H7 (cell line): ENCODE measurements around the gene TFCP2. TPM values are rescaled to one million over a fixed set of nuclear protein-coding genes. Genes with fewer than 3 reads are reported as not detected.
A peak's percentile ranks its signal among the peaks of the same experiment; 100 is the strongest.

Experiments used
- DNase-seq: peaks from one replicate; pipeline ENCODE4 v3.0.0; 2012
- H3K27me3 ChIP-seq: 2 replicates; pipeline ENCODE4 v1.6.0; 2011; ENCODE audit warnings: mild to moderate bottlenecking, low read length; ENCODE audit not compliant: control insufficient read depth, insufficient read depth
- H3K36me3 ChIP-seq: replicated peaks from 2 replicates; pipeline ENCODE4 v1.5.1; 2011; ENCODE audit warnings: low read length; ENCODE audit not compliant: control insufficient read depth, insufficient read depth
- H3K4me3 ChIP-seq: 2 replicates; pipeline ENCODE4 v1.5.1; 2011; ENCODE audit warnings: low read depth, mild to moderate bottlenecking, control low read depth, low read length, moderate library complexity; ENCODE audit not compliant: insufficient read depth
- total RNA-seq: library from RNA; depleted of rRNA; stranded (reverse); fragments of >200 nt; shearing (Covaris generic); gene quantifications from 2 replicates; pipeline ENCODE4 v1.2.3, GENCODE V29; 2014

Gene TFCP2
- total RNA-seq, 1 experiment from 2014 or later: 11.8 TPM

DNA sequence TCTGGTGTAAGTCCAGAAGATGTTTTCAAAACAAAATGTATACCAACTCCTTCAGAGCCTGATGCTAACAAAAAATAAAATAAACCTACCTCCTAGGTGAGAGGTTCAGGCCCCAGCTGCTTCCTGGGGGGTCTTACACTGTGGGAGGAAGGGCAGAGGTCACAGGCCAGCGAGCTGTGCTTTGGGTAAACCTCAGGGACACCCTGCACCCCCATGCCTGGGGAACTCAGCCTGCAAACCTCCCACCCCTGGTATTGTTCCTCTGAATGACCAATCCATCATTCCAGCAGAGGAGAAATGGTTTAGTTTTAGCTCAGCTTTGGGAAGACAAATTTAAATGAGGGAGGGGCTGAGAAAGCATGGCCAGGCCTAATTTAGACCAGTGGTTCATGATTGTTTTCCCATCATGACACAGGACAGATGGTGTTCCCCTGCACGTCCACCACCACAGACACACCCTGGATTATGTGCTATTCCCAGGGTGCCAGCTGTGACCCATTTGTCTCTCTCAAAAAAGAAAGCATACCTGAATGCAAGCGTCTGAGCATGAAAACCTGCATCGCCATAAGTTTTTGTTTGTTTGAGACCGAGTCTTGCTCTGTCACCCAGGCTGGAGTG lies 14.5 kb upstream of the TFCP2 start:
- DNase-seq: peak; percentile 19
- H3K36me3 ChIP-seq: no peaks in the 10 kb centered on the region; the same call in 1 of the 2 replicates
- no peaks in the 10 kb centered on the region for H3K27me3 ChIP-seq
- no peak overlapping the region for H3K4me3 ChIP-seq

DNA sequence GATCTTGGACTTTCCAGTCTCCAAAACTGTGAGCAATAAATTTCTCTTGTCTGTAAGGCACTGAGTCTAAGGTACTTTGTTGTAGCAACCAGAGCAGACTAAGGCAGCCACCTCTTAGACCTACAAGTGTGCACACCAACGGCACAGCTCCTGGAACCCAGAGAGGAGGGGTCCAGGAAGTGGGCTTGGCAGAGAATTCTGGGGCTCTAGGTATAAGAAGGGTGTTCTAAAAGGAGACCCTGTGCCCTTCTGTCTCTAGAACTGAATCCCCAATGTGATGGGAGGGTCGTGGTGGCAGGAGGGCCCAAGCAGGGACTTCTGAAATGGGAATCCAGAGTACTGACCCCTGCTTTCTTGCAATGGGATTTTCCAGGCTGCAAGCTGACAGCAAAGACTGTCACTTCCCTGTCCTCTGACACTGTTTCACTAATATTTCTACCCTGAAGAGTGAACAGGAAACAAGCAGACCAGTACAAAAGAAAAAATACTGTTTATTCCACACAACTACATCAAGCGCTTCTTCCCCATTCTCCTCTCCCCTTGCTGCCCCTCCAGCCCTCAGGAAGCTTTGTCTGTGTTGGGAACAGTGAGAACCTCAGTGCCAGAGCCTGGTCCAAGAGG lies 13.6 kb upstream of the TFCP2 start:
- Histone ChIP-seq H3K36me3 (no peaks in the 10 kb centered on the region; the same call in 1 of the 2 replicates), H3K27me3 (no peaks in the 10 kb centered on the region), H3K4me3 (no peak overlapping the region)
- peak; percentile 8 for DNase-seq

DNA sequence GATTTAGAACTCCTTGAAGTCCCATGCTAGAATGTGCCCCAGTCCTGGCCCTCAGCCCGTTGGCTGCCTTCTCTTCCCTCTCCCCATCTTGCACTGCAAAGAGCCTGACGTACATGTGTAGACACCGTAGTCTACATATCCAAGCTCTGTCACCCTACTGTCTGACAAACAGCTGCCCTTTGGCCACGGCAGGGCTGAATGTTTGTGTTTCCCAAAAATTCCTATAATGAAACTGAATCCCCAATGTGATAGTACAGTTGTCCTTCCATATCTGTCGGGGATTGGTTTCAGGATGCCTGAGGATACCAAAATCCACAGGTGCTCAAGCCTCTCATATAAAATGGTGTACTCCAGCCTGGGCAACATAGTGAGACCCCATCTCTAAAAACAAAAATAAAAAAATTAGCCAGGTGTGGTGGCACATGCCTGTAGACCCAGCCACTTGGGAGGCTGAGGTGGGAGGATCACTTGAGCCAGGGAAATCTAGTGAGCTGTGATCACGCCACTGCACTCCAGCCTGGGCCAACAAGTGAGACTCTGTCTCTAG lies 12.3 kb upstream of the TFCP2 start:
- Histone ChIP-seq H3K4me3 (no peak overlapping the region), H3K36me3 (no peaks in the 10 kb centered on the region; the same call in 1 of the 2 replicates), H3K27me3 (no peaks in the 10 kb centered on the region)
- no peak for DNase-seq

DNA sequence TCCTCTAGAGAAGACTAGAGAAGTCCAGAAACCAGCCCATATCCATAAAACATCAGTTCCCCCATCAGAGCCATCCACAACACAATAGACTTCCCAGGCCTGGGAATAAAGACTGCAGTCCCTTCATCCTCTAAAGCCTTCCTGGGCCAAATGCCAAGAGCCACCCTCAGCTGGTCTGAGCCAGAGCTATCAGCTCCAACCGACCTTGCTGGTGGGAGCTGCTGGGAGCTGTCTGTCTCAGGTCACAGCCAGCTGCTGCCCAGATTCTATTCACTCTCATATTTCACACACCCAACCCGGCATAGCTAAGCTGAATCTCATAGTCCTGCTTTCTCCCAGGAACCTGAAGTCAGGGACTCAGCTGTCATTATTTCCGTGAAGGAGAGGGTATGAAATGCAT lies 10.9 kb upstream of the TFCP2 start:
- DNase-seq: peak; percentile 9
- H3K4me3 ChIP-seq: no peak overlapping the region
- no peaks in the 10 kb centered on the region for H3K27me3 ChIP-seq
- H3K36me3 ChIP-seq: no peaks in the 10 kb centered on the region

DNA sequence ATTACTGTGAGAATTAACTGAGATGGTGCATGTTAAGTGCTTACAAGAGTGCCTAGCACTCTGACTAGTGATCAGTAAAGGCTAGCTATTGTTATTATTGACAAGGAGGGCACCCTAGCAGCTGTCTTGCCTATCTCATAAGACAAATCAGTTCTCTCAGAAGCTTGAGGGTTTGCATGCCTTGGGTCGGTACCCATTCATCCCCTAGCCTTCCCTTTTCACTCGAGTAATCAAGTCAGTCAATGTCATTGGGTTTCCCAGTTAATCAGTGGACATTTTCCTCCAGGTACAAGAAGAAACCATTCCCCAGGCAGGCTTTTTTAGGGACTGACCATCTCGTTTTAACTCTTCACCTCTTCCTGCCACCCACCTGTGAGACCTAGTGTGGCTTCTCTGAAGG lies 10.4 kb upstream of the TFCP2 start:
- Histone ChIP-seq H3K27me3 (no peaks in the 10 kb centered on the region), H3K4me3 (no peak overlapping the region), H3K36me3 (no peaks in the 10 kb centered on the region)
- no peak for DNase-seq

DNA sequence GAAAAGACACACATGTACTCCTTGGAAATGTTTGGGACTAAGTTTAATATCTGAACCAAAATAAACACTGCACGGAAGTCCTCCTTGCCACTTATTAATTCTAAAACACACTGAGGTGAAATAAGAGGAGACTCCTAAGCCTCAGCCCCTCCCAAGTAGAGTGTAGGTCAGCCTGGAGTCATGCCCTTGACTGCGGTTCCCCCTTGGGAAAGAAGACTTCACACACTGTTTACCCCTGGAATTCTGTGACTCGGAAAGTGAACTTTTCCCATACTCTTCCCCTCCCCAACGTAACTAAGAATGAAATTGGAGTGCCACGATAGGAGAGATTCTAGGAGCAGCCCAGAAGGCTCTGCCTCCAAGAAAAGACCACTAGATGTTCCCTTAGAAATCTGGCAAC lies 8.6 kb upstream of the TFCP2 start:
- no peaks in the 10 kb centered on the region for H3K27me3 ChIP-seq
- DNase-seq: no peak
- no peaks in the 10 kb centered on the region for H3K36me3 ChIP-seq
- no peak overlapping the region for H3K4me3 ChIP-seq

DNA sequence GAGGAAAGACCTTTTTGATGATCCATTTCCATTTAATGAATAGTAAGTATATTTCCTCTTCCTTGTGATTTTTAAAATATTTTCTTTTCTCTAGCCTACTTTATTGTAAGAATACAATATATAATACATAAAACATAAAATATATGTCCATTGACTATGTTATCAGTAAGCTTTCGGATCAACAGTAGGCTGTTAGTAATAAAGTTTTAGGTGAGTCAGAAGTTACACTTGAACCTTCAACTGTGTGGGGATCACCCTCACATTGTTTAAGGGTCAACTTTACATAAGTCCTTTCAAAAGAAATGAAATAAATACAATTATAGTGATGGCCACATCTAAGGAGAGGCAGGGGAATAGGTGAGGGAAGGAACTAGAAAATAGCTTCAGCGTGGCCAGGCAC lies 5.0 kb upstream of the TFCP2 start:
- Histone ChIP-seq H3K36me3 (no peaks in the 10 kb centered on the region), H3K27me3 (no peaks in the 10 kb centered on the region), H3K4me3 (no peak overlapping the region)
- no peak for DNase-seq

DNA sequence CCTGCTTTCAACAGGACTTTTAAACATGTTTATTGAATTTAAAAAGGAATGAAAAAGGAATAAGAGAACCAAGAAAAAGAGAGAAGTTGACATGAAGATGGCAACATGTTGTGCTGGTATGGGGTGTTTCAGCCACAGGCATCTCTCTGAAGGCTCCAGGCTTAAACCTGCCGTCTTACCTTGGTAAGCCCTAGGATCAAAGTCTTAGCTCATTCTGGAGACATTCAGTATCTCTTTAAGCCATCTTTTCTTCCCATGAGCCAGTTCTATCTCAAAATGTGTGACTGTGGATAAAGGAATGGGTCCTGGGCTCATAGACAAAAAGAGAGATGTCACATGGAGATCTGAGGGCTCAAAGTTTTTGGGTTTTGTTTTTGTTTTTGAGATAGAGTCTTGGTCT lies 1.6 kb upstream of the TFCP2 start:
- H3K27me3 ChIP-seq: no peaks in the 10 kb centered on the region
- no peaks in the 10 kb centered on the region for H3K36me3 ChIP-seq
- no peak for DNase-seq
- no peak overlapping the region for H3K4me3 ChIP-seq

DNA sequence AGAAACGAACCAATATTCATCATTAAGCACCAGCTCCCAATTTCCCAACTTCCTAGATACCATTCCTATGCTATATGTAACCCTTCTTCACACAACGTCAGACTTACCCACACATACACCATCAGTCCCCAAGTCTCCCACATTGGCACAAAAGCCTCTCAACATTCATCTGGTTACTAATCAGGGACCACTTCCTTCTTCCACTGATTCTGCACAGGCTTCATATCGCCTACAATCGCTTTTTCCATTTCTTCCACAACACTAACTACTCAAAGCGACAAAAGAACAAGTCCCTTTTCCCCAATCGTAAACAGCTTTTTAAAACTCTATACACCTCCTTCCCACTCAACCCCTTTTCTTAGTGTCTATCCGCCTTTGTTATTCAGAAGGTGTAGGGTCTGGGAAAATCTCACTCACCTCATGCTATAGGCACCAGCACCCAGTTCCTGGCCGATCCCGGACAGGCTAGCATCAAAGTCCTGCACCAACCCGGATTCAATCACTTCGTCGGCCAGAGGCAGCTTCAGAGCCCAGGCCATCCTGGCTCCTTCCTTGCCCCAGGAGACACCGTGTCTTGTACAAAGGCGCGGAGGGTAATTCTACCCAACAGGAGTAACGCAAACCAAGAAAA lies 936 bp downstream of the TFCP2 start:
- no peaks in the 10 kb centered on the region for H3K36me3 ChIP-seq
- DNase-seq: peak; percentile 60
- no peaks in the 10 kb centered on the region for H3K27me3 ChIP-seq
- peak overlapping the region; percentile 55 for H3K4me3 ChIP-seq

DNA sequence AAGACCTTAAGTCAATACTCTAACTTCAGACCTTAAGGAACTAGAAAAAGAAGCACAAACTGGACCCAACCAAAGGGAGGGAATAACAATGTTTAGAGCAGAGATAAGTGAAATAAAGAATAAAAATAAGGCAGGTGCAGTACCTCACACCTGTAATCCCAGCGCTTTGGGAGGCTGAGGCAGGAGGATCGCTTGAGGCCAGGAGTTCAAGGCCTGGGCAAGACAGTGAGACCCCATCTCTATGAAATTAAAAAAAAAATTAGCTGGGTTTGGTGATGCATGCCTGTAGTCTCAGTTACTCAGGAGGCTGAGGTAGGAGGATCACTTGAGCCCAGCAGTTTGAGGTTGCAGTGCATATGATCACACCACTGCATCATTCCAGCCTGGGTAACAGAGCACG lies 9.1 kb downstream of the TFCP2 start:
- Histone ChIP-seq H3K36me3 (no peaks in the 10 kb centered on the region; the same call in 1 of the 2 replicates), H3K4me3 (no peak overlapping the region), H3K27me3 (no peaks in the 10 kb centered on the region)
- DNase-seq: no peak

DNA sequence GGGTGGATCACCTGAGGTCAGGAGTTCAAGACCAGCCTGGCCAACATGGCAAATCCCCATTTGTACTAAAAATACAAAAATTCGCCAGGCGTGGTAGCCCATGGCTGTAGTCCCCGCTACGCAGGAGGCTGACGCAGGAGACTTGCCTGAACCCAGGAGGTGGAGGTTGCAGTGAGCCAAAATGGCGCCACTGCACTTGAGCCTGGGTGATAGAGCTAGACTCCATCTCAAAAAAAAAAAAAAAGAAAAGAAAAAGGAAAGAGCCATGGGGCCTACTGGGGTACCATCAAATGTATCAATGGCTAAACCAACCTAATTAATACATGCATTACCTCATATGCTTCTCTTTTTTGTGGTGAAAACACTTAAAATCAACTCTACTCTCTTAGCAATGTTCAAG lies 10.7 kb downstream of the TFCP2 start:
- Histone ChIP-seq H3K27me3 (no peaks in the 10 kb centered on the region), H3K36me3 (no peaks in the 10 kb centered on the region; the same call in 1 of the 2 replicates), H3K4me3 (no peak overlapping the region)
- no peak for DNase-seq

DNA sequence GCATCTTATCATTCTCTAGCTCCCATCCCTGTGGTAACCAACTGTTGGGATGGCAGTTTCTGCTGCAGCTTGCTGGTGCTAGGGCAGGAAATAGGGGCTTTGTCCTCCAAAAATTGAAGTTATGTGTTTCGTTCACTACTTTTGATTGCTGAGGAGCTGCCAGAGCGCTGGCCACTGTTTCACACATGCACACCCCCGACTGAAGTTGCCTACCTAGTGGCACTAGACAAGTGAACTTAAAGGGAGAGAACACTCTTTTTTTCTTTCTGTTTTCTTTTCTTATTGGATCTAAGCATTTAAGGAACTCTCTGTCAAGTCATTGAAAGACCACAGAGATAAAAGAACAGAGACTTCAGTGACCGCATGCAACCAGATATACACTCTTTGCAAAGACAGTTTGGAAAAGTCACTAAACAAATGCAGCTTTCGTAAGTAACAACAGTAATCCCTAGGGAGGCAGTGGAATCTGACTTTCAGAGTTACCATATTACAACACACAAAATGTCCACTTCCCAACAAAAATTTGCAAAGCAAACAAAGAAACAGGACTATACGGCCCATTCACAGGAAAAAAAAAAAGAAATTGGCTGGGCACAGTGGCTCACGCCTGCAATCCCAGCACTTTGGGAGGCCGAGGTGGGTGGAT lies 12.0 kb downstream of the TFCP2 start:
- DNase-seq: no peak
- H3K27me3 ChIP-seq: no peaks in the 10 kb centered on the region
- no peak overlapping the region for H3K4me3 ChIP-seq
- H3K36me3 ChIP-seq: no peaks in the 10 kb centered on the region; the same call in 1 of the 2 replicates

DNA sequence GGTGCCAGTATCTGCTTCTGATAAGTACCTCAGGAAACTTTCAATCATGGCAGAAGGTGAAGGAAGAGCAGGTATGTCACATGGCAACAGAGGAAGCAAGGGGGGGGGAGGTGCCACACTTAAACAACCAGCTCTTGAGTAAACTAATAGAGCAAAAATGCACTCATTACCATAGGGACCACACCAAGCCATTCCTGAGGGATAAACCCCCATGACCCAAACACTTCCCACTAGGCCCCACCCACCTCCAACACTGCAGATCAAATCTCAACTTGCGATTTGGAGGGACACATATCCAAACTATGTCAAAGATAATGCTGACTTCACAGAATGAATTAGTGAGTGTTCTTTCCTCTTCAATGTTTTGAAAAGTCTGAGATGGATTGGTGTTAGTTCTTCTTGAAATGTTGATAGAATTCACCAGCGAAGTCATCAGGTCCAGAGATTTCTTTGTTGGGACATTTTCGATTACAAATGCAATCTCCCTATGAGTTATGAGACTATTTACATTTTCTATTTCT lies 16.6 kb downstream of the TFCP2 start:
- H3K4me3 ChIP-seq: no peak overlapping the region
- DNase-seq: no peak
- no peaks in the 10 kb centered on the region; the same call in 1 of the 2 replicates for H3K36me3 ChIP-seq
- H3K27me3 ChIP-seq: no peaks in the 10 kb centered on the region

DNA sequence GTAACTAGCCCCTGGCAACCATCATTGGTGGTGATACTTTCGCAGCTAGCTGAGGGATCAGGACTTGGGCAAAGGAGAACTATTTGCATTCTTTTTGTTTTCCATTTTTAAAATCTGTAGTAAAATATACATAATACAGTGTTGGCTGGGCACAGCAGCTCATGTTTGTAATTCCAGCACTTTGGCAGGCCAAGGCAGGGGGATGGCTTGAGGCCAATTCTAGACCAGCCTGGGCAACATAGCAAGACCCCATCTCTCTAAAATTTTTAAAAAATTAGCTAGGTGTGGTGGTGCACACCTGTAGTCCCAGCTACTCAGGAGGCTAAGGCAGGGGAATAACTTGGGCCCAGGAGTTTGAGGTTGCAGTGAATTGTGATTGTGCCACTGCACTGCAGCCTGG lies 20.0 kb downstream of the TFCP2 start:
- H3K27me3 ChIP-seq: no peaks in the 10 kb centered on the region
- no peak overlapping the region for H3K4me3 ChIP-seq
- H3K36me3 ChIP-seq: no peaks in the 10 kb centered on the region
- DNase-seq: no peak
